Activated CD4-positive, CD25-positive, alpha-beta regulatory T cell (primary cell): Measurements from ENCODE around the gene PITPNM3.

ENCODE experiments used
- DNase-seq, 4 experiments: peaks; one replicate each; lab custom pipeline; 2025; lab: John Stamatoyannopoulos, UW

The PITPNM3 gene

DNA sequence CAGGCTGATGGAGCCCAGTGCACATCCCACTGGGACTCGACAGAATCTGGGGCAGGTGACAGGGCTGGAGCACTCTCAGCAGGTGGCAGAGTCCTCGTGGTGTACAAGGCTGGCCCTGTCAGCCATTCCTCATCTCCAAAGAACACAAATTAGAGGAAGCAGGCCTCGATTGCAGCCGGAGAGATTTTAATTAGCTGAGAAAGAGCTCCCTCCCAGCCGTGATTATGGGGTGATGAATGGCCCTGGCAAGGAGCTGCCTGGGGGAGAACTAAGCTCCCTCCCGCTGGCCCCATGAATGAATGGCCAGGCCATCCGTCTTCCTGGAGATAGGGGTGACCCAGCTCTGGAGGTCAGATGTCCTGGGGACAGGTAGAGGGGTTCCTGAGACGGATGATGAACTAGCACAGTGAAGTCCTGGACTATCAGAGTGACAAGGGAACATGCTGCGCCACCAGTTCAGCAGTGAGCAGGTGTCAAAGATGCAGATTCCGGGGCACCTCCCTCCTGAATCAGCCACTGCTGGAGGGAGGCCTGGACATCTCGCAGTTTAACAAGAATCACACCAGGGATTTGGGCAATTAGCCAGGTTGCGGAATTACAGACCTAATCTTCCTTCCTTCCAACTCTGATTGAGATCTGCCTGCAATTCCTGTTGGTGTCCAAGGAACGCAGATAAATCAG is 76.6 kb downstream of the PITPNM3 start:
- DNase-seq = no peak

DNA sequence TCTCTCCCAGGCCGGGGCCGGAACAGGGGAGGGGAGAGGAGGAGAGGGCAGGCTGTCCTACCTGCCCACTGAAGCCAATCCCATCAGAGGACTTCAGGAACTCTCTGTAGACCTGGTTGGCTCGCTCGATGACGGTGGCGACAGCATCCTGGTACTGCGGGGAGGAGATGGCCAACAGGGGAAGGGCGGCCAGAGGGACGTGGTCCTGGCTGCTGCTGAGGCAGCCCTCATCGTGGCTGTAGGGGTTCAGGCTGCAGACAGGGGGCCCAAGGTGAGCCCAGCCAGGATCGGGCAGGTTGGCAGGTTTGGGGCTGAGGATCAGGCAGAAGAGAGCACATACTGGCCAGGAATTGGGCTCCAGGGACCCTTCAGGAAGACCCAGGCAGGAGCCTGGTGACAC is 77.9 kb downstream of the PITPNM3 start:
- no peak for DNase-seq

DNA sequence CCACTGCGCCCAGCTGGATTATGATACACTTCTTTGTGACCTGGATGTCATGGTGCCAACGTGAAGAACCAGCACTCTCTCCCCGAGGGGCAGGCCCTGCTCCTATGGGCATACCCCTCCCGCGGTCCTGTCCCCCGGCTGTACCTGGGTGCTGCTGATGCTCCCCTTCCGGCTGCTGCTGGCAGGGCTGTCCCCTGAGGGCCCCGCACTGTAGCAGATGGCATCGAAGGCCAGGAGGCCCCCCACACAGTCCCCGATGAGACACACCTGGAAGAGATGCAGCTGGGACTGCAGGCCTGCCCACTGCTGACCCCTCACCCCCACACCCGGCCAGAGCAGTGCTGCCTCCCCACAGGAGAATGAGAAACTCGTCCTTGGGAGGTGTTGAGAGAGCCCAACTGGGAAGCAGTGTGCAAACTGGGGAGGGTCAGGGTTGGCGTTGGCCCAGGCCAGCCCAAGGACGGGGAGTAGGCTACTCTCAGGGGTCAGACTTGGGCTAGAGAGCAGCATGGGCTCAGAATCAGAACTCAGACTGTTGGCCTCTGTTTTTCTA is 78.4 kb downstream of the PITPNM3 start:
- DNase-seq = no peak

DNA sequence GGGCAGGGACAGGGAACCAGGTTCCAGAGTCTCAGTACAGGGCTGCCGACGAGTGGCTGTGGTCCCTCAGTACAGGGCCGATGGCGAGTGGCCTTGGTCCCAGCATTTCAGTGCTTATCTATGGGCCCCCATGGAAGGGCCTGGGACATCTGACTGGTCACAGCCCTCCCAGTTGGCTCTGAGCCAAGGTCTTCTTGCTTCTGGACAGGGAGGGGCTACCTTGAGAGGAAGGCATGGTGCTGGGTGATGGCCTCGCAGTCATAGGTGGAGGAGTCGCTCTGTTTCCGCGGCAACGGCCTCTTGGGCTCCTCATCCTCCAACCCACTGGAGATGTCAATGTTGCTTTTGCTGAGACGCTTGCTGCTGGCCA is 79.6 kb downstream of the PITPNM3 start:
- no peak for DNase-seq

DNA sequence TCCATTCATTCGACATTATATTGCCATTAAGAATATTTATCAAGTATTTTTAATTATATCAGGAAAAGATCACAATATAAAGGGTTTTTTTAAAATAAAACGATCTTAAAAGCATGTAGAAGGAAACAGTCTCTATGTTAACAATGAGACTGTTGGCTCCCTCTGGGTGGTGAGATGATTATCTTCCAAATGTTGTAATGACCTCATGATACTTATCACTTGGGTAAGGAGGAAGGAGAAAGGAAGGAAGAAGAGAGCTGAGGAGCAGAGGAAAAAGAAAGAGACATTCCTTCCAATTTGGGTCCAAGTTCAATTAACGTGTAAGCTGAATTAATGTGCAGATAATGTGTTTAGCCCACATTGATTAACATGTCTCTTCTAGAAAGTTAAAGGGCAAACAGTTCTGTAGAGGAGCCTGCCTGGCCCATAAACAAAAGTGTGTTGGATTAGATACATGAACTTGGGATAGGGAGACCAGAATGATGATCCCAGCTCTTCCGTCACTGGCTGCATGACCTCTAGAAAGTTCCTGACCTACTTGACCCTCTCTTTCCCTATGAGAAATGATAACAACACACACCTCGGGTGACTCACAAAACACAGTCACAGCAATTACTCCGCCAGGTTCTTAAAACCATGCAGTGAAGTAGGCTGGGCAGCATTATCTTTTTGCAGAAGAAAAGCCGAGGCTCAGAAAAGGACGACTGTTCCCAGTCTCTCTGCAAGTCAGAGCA is 80.1 kb downstream of the PITPNM3 start:
- DNase-seq = no peak

DNA sequence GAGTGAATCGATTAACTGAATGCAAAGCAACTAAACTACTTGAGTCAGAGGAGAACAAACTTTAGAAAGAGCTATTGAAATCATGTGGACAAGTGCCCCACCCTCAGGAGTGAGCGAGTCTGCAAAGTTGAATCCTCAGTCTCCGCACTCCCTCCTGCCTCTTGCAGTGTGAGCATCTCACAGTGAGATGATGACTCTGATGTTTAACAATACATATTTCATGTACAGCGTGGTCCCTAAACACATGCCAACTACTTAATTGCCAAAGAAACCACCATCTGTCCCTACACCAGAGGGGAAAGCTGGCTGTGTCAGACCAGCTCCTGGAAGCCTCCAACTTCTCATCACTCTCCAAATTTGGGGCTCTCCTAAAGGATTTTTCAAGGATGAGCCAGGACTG is 80.9 kb downstream of the PITPNM3 start:
- no peak for DNase-seq

DNA sequence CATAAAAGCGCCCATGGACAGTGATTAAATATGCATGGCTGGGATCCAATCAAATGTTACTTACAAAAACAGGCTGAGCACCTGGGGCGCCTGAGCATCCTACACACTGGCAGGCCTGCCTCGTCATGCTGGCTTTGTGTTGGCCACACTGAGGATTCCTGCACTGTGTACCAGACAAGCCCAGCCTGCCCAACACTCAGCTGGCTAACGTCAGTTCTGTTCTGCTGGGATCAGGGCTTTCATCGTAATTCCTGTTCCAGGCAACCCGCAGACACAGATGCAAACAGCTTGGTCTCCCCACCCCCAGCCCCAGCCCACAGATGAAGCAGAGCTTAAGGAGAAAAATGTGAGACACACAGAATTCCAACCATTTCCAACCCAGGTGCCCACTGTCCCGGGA is 81.4 kb downstream of the PITPNM3 start:
- DNase-seq = no peak

DNA sequence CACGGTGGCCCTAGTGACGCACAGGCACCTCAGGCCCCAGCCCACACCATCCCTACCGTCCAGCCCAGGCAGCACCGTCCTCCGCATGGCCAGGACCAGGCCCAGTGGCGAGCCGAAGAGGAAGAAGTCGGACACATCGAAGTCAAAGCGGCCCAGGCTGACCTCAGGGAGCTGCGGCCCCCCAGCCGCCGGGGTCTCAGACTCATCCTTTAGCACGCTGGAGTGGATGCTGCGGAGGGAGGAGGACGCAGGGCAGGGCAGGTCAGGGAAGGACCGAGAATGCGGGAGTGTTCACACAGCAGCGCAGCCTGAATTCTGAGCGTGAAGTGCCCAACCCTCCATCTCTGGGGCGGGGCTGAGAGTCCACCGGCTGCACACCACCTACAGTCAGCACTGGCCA is 82.0 kb downstream of the PITPNM3 start:
- DNase-seq = no peak

DNA sequence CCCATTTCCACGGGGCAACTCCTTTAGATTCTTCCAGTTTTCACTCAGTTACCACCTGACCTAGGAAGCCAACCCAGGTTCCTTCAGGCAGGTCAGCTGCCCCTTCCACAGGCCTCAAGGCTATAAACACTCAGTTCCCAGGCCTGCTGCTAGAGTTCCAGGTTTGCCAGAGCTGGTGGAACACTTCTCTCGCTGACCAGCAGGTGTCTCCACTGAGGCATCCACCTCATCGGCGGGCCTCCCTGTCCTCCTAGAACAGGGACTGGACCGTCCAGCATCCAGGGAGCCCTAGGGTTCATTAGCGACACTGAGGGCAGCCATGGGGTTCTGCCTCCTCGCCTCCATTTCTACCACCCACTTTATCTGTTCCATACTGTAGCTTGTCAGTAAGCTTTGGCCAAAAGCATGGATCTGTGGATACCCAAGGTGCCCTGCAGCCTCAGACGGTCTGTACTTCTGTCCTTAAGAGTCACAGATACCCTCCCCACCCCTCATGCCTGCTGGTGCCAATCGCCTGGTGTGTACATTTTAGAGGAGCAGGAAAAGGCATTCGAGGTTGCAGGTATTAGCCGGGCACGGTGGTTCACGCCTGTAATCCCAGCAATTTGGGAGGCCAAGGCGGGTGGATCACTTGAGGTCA is 83.1 kb downstream of the PITPNM3 start:
- DNase-seq = peak; percentile 26 to 60 (median 40)

DNA sequence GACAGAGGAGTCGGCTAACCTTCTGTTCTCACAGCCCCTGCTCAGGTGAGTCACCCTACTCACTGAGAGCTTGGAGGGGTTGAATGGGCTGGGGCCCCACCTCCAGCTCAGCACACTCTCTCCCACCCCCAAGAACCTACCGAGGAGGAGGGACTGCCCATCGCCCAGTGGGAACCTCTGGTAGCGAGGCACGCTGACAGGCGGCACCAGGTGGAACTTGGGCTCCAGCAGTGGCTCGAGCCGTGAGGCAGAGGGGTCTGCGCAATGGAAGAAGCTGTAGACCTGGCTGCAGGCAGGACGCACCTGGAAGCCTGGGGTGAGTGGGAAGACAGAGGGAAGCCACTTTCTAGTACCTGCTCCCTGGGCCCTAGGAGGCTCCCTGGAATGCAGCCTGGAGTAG is 83.8 kb downstream of the PITPNM3 start:
- DNase-seq = no peak

DNA sequence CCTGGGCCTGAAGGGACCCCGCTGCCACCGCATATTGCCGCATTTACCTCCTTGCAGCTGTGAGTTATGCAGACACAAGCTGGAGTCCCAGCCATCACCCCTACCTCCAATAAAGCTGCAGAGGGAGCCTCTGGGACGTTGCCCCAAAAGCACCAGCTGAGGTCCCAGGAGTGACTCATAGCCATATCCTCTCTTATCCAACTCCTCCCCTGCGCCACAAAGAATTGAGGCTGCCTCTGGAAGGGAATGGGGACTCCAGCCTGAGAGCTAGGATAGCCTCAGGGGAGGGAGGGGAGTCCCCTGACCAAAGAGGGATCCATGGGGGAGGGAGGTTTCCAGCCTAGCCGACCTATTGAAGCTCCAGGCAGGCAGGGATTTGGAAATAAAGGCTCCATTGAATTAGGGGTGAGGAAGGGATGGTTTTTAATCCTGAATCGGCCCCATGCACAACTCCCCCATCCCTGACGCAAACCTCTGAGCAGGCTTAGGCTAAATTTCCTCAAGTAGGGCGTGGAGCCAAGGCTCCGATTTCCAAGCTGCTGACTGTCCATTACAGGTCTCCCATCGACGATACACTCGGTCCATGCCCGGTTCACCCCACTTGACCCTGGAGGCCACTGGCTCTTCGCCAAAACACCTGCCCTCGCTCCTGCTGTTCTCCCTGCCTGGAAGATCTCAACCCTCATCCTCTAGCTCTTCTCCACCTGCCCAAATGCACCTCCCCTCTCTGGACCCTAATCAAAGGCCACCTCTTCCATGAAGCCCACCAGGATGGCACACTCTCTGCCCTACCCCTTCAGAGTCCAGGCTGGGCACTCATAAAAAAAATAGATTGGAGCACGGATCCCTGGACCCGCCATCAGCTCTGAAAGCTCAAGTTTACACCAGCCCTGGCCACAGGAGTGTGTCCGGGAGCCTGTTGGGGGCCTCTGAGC is 84.6 kb downstream of the PITPNM3 start:
- no peak for DNase-seq

DNA sequence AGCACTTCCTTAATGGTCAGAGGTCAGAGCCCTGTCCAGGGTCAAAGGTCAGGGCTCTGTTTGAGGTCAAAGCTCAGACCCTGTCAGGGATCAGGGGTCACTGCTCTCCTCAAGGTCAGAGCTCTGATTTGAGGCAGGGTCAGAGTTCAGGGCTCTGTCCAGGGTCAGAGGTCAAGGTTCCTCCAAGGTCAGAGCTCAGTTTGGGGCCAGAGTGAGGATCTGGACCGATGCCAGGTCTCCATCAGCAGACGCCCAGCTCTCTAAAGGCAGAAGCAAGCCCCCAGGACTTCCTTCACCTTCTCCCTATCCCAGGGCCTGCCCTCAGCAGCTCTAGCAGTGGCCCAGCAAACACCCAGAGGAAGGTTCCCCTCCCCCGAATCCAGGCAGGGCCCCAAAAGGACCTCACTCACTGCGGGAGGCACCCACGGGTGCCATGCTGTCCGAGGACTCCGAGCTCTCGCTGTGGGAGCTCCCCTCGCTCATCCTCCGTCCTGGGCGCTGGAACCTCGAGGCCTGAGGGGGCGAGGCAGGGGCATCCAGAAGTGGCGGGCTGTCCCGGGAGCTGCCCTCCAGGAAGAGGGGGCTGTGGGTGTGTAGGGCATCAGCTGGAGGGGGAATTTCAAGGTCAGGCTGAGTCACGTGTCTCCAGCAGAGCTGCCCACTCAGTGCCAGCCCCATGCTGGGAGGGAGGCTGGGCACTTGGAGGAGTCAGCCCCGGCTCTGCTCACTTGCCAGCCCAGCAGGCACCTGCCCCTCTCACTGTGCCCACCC is 85.4 kb downstream of the PITPNM3 start:
- no peak for DNase-seq

DNA sequence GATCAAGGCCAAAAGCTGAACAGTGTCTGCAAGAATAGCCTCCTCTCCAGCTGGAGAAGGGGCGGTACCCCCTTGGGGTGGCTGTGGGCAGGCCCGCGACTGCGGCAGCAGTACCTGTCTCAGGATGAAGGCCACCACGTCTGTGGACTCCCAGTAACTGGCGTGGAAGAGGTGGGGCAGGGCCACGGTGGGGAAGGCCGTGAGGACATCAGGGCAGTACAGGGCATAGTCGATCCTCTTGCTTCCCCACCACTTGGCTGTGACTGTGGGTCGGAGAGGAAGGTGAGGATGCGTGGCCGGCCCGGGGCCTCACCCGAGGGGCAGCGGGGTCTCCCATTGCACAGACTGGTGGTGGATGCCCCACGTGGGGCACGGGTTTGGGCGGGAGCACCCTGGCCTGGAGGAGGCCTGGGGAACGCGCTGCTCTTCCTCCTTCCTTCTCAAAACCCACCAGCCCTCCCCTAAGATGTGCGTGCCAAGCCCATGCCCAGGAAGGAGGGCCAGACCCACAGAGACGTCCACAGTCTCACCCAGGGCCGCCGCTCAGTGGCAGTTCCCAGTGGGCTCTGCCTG is 86.1 kb downstream of the PITPNM3 start:
- DNase-seq = no peak

DNA sequence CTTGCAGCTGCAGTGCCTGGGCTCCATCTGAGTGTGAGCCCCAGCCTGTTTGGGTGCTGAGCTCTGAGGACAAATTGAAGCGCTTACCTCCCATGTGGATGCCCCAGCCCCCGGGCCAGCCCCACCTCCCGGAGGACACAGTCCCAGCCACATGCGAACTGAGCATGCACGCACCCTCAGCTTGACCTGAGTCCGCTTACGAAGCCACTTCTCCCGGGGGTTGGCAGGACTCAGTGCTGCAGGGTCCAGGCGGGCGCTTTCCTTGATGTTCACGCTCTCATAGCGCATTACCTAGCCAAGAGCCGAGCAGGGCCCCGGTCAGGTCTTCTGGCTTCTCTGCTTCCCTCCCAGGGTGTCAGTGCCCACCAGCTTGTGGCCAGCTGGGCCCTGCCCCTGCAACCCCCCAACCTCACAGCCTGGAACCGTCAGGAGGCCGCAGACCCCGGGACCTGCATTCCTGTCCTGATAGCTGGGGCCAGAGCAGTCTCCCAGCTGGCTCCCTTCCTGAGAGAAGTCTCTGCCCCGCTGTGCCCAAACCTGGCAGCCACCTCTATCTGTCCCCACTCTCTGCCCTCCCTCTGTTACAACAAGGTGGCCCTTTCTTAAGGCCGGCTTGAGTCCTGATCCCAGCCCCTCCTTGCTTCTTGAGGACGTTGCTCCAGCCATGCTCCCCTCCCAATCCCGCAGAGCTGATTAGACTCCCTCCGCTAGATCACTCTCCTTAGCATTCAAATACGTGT is 88.1 kb downstream of the PITPNM3 start:
- no peak for DNase-seq

DNA sequence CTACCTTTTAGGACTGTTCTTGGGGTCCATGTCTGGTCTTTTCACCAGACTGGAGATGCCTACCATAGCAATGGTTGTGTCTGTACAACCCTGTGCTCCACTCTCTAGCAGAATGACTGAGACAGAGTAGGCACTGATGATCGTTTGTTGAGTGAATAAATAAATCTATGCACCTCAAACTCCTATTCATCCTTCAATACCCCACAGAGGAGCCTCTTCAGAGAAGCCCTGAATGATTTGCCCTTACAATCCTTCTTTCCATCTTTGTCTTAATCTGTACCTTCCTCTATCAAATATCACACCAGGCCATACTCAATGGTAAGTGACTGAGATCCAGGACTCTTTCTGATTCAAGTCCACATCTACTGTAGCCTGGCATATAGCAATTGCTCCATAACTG is 88.8 kb downstream of the PITPNM3 start:
- no peak for DNase-seq

DNA sequence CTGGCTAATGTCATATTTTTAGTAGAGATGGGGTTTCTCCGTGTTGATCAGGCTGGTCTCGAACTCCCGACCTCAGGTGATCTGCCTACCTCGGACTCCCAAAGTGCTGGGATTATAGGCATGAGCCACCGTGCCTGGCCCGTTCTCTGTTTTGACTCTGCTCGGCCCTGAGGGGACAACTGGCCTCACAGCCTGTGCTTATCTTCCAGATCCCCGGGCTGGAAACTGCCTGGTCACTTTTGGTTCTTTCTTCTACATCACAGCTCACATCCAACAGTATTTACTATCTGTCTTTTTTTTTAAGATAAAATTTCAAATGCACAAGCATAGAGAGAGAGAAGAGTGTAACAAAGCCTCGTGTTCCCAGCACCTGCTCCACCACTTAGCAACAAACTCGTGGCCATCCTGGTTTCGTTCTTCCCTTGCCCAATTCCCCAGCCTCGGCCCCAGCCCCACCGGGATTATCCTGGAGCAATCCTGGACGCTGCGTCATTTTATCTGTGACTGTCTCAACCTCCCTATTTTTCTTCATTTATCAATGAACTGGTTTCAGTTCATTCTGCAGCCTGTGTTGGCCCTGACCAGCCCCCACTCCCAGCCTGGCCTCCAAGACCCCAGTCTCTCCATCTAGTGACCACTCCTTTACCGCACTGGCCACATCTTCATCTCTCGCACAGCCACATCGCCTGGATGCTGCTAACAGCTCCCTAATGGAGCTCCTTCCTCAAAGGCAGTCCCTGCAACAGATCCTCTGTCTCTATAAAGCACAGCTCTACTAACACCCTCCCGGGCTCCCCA is 91.0 kb downstream of the PITPNM3 start:
- no peak for DNase-seq

DNA sequence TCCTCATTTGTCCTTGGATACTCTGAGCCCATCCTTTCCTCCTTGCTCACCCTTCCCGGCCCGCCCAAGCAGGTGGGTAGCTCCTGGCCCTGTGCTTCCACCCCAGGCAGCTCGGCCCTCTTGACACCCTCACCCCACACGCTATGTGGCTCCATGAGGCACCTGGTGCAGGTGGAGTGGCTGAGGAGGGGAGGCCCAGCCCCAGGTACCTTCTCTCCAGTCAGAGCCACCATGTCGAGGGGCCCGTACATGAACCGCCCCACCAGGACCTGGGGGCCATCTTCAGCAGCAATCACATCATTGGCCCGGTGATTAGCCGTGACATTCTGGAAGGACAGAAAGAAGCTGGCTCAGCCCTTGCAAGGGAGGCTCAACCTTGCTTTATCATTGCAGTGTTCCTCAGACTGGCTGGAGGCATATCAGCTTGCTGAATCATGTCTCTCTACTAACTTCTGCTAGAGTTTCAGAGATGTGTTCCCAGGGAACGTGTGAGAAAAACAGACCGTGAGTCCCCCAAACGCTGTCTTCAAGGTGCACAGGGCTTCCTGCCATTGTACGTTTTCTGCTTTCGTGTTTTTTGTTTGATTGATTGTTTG is 91.8 kb downstream of the PITPNM3 start:
- DNase-seq = no peak

DNA sequence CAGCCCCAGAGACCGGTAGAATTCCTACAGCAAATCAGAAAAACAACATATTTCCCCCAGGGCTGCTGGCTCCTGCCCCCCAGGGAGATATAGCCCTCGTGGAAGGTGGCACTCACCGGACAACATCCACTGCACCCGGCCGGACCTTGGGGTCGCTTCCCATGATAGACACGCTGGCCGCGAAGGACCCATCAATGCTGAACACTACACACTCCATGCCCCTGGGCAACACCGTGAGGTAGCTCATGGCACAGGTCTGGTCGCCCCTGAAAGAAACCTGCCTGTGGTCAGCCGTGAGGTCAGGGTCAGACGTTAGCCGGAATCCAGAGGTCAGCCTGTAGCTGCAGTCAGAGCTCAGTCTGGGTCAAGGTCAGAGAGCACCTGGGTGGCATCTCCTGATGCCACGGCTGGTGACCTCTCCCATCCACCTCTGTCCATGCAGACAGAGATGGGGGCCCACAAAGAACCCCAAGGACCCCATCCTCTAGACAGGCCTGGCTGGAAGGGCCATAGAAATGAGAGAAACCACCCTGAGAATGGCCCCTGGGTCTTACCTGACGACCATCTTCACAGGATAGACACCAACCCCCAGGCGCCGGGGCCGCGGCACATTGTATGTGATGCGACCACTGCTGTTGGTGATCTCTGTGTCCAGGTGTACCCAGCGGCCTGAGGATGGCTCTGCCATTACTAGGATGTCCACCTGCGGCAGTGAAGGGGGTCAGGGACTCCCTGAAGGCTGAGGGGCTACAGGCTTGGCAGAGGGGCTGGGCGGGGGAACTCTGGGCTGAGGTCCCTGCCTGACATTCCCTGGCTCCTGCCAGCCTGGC is 92.5 kb downstream of the PITPNM3 start:
- DNase-seq = no peak
